Thyroid gland (tissue), 4 donors: ENCODE measurements around the gene GRIN2A. TPM values are rescaled to one million over a fixed set of nuclear protein-coding genes. Genes with fewer than 3 reads are reported as not detected.

ENCODE experiments used
- DNase-seq, 2 donors: peaks; one replicate each; pipeline ENCODE4 v3.0.0-alpha.2; 2019
- H3K27ac ChIP-seq, 3 donors: fragments of 200-600 bp; sonication (generic); 1 replicate in 2 of 3; 2 replicates in 1 of 3; pipeline ENCODE4 v1.5.1; 2016 to 2019; ENCODE audit warnings: mild to moderate bottlenecking in 1 of 3, moderate library complexity in 1 of 3
- H3K27me3 ChIP-seq: fragments of 200-600 bp; sonication (generic); one replicate; pipeline ENCODE4 v1.5.1; 2019
- H3K36me3 ChIP-seq, 2 donors: fragments of 200-600 bp; sonication (generic); one replicate each; pipeline ENCODE4 v1.5.1; 2016 to 2019
- H3K4me1 ChIP-seq, 2 donors: fragments of 200-600 bp; sonication (generic); one replicate each; pipeline ENCODE4 v1.5.1; 2017 to 2019
- H3K4me3 ChIP-seq, 3 donors: fragments of 200-600 bp; sonication (generic); replicated peaks in 1 of 3; 1 replicate in 2 of 3; 2 replicates in 1 of 3; pipeline ENCODE4 v1.5.1; 2016; ENCODE audit warnings: mild to moderate bottlenecking in 1 of 3
- H3K9me3 ChIP-seq: fragments of 200-600 bp; sonication (generic); one replicate; pipeline ENCODE4 v1.5.1; 2017
- POLR2A ChIP-seq, 2 donors: fragments of 450-650 bp; IDR thresholded peaks; one replicate each; pipeline ENCODE4 v1.6.1; 2017; ENCODE audit warnings: antibody characterized with exemption in 2 of 2, mild to moderate bottlenecking in 2 of 2, moderate library complexity in 1 of 2
- WGBS, 2 donors: methylation state at CpG; one replicate each; pipeline ENCODE4 v1.1.5; 2017; 5-methylcytosine and 5-hydroxymethylcytosine counted together
- intact Hi-C: fragments of 100-400 bp; cut with DNase I; formaldehyde crosslinking; loops from one replicate; pipeline ENCODE4 v1.15.1; 2023
- total RNA-seq, 4 donors: library from RNA; depleted of rRNA; stranded (reverse); fragments of >200 nt; gene quantifications; one replicate each; pipeline ENCODE4 v1.2.3, GENCODE V29; 2016
- TF ChIP-seq, protein P1 (sequence below), 6 experiments: fragments of 200-600 bp in 3 of 6; fragments of 450-650 bp in 3 of 6; sonication (generic) in 3 of 6; IDR thresholded peaks; one replicate each; pipeline ENCODE4 v1.5.1; 2016 to 2019; ENCODE audit warnings: antibody characterized with exemption in 6 of 6, mild to moderate bottlenecking in 2 of 6, inconsistent platforms in 1 of 6, moderate library complexity in 1 of 6

The GRIN2A gene
- total RNA-seq, 4 donors from 2014 or later = 0.11 to 1.3 (median 0.53) TPM

DNA sequence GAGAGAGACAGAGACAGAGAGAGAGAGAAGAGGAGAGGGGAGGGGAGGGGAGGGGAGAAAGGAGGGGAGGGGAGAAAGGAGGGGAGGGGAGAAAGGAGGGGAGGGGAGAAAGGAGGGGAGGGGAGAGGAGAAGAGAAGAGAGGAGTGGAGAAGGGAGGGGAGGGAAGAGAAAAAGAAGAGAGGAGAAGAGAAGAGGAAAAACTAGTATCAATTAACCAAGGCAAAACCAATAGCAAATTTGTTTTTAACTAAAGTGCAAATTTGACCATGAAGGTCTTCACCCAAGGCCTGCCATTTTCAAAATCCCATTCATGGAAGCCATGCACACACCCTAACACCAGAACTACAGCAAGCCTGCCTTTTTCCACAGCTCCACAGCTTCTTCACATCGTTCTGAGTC, 16.6 kb downstream of the GRIN2A start:
- intact Hi-C loops = no loop called here
- Histone ChIP-seq H3K36me3 (no peaks in the 10 kb centered on the region), H3K4me1 (peaks cover 4 to 12% of the 10 kb centered on the region in 2 donors), H3K9me3 (no peaks in the 10 kb centered on the region), H3K27me3 (no peaks in the 10 kb centered on the region), H3K4me3 (no peak overlapping the region), H3K27ac (no peak overlapping the region)
- WGBS, 2 donors = 83 to 85% methylated on average over 1 of the region's 1 CpG
- TF ChIP-seq, protein P1, sequence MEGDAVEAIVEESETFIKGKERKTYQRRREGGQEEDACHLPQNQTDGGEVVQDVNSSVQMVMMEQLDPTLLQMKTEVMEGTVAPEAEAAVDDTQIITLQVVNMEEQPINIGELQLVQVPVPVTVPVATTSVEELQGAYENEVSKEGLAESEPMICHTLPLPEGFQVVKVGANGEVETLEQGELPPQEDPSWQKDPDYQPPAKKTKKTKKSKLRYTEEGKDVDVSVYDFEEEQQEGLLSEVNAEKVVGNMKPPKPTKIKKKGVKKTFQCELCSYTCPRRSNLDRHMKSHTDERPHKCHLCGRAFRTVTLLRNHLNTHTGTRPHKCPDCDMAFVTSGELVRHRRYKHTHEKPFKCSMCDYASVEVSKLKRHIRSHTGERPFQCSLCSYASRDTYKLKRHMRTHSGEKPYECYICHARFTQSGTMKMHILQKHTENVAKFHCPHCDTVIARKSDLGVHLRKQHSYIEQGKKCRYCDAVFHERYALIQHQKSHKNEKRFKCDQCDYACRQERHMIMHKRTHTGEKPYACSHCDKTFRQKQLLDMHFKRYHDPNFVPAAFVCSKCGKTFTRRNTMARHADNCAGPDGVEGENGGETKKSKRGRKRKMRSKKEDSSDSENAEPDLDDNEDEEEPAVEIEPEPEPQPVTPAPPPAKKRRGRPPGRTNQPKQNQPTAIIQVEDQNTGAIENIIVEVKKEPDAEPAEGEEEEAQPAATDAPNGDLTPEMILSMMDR (IDR thresholded peaks at IDR 0.05) = no peak
- TF ChIP-seq POLR2A (IDR thresholded peaks at IDR 0.05) = no peak
- DNase-seq = no peak

DNA sequence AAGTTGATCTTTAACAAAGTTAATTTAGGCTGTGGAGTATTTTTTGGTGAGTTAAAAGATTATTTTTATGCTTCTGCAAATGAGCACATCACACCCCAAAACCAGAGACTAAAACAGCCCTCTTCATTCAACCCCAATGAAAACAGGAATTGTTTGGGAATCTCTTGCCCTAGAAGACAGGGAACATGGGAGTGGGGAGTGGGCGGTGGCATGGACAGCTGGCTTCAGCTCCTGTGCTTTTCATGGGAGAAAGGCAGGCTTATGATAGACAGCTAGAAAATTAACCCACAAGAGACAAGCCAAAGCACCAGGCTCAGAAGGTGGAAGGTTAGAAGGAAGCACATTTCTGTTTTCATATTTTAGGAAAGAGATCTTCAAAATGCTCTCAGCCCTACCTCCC, 19.2 kb downstream of the GRIN2A start:
- intact Hi-C loops = no loop called here
- DNase-seq = no peak
- H3K4me3 ChIP-seq = no peak overlapping the region
- 59 to 68% methylated on average over 1 of the region's 1 CpG for WGBS, 2 donors
- TF ChIP-seq POLR2A (IDR thresholded peaks at IDR 0.05) = no peak
- TF ChIP-seq, protein P1 (IDR thresholded peaks at IDR 0.05) = no peak
- H3K9me3 ChIP-seq = no peaks in the 10 kb centered on the region
- peaks cover 0 to 5% of the 10 kb centered on the region in 2 donors for H3K4me1 ChIP-seq
- H3K27ac ChIP-seq = no peak overlapping the region
- H3K36me3 ChIP-seq = no peaks in the 10 kb centered on the region
- no peaks in the 10 kb centered on the region for H3K27me3 ChIP-seq

DNA sequence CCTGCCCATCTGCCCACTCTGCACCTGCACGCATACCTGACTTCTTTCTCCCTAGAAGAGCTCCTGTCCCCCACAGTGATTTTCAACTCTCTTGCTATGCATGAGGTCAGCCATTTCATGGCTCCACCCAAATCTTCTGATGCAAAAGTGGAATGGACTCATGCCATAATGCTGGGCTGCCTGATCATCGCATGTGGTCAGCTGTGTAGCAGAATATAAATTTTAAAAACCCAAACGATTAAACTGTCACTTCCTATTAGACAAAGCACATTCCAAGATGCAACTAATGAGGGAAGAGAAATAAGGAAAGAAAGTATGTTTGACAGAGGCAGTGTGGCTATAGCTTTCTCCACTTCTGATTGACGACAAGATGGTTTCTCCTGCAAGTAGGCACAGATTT, 26.1 kb downstream of the GRIN2A start:
- Histone ChIP-seq H3K4me1 (no peaks in the 10 kb centered on the region), H3K36me3 (no peaks in the 10 kb centered on the region), H3K27me3 (no peaks in the 10 kb centered on the region), H3K27ac (no peak overlapping the region), H3K9me3 (no peaks in the 10 kb centered on the region), H3K4me3 (no peak overlapping the region)
- WGBS, 2 donors = 85 to 95% methylated on average over 4 of the region's 4 CpGs
- TF ChIP-seq POLR2A (IDR thresholded peaks at IDR 0.05) = no peak
- TF ChIP-seq, protein P1 (IDR thresholded peaks at IDR 0.05) = no peak
- DNase-seq = no peak
- intact Hi-C loops = no loop called here

DNA sequence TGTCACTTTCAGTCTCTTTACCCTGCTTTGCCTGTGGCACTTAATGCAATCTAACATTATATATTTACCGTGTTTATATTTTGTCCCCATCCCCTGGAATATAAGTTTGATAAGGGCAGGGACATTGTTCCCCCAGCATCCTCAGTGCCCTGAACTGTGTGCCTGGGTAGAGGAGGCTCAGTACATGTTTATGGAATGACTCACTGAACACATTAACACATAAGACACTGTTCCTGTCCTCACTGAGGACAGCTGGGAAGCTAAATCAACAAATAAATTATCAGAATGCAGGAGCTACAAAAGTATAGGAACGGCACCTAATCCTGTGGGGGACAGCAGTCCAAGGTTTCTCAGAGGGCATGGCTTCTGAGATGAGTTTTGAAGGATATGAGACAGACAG, 27.8 kb downstream of the GRIN2A start:
- no peak overlapping the region for H3K27ac ChIP-seq
- intact Hi-C loops = no loop called here

DNA sequence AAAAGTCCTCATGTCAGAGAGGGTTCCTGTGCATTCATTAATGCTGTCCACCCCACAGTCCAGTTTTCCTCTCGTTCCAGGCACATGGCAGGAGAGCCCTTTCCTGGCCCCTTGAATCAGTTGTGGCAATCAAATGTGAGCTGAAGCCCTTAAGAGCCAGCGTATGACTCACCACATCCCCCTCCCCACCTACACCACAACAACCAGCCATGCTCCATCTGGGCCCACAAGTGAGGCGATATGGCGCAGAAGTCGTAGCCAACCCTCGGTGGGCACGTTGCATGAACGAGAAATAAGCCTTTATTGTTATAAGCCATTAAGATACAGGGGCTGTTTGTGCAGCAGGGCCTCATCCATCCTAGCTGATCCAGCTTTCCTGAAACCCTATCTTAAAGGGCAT, 28.2 kb downstream of the GRIN2A start:
- H3K36me3 ChIP-seq = no peaks in the 10 kb centered on the region
- no peak overlapping the region for H3K4me3 ChIP-seq
- H3K27ac ChIP-seq = no peak overlapping the region
- 88% methylated on average over 8 of the region's 8 CpGs for WGBS, 2 donors
- no peaks in the 10 kb centered on the region for H3K27me3 ChIP-seq
- intact Hi-C loops = no loop called here
- no peak for TF ChIP-seq POLR2A (IDR thresholded peaks at IDR 0.05)
- TF ChIP-seq, protein P1 (IDR thresholded peaks at IDR 0.05) = no peak
- H3K4me1 ChIP-seq = peaks cover 0 to 12% of the 10 kb centered on the region in 2 donors
- DNase-seq = no peak
- no peaks in the 10 kb centered on the region for H3K9me3 ChIP-seq

More for the DNA sequence above, 27.8 kb downstream of the GRIN2A start:
- no peaks in the 10 kb centered on the region for H3K9me3 ChIP-seq
- DNase-seq = no peak
- peaks cover 0 to 12% of the 10 kb centered on the region in 2 donors for H3K4me1 ChIP-seq
- no peak overlapping the region for H3K4me3 ChIP-seq
- TF ChIP-seq POLR2A (IDR thresholded peaks at IDR 0.05) = no peak
- TF ChIP-seq, protein P1 (IDR thresholded peaks at IDR 0.05) = no peak
- H3K27me3 ChIP-seq = no peaks in the 10 kb centered on the region
- WGBS, 2 donors = 82 to 83% methylated on average over 2 of the region's 2 CpGs
- no peaks in the 10 kb centered on the region for H3K36me3 ChIP-seq
